AG04449 (cell line): ENCODE data around the gene RNF215.

ENCODE experiments used
- CTCF ChIA-PET: fragments of 350-600 bp; formaldehyde crosslinking; extraction: SDS; loops from one replicate; lab custom pipeline; 2021; ENCODE audit warnings: antibody characterized with exemption; lab: Yijun Ruan, JAX
- POLR2A ChIA-PET: fragments of 400-600, 350-600 bp; formaldehyde crosslinking; extraction: SDS; loops from one replicate; lab custom pipeline; 2020; ENCODE audit warnings: antibody characterized with exemption, inconsistent platforms; lab: Yijun Ruan, JAX
- DNase-seq: peaks from one replicate; pipeline ENCODE4 v3.0.0-alpha.2; 2010; ENCODE audit warnings: low read depth, low spot score
- H3K4me3 ChIP-seq: 2 replicates; pipeline ENCODE4 v1.5.1; 2011; ENCODE audit warnings: low read depth, mild to moderate bottlenecking, control low read depth, low read length
- CTCF ChIP-seq: IDR thresholded peaks from one replicate; pipeline ENCODE4 v1.5.1; 2011; ENCODE audit warnings: mild to moderate bottlenecking, moderate library complexity, low read length, control low read depth, inconsistent platforms; ENCODE audit not compliant: insufficient read depth; ENCODE audit errors: missing control alignments

The RNF215 gene

DNA sequence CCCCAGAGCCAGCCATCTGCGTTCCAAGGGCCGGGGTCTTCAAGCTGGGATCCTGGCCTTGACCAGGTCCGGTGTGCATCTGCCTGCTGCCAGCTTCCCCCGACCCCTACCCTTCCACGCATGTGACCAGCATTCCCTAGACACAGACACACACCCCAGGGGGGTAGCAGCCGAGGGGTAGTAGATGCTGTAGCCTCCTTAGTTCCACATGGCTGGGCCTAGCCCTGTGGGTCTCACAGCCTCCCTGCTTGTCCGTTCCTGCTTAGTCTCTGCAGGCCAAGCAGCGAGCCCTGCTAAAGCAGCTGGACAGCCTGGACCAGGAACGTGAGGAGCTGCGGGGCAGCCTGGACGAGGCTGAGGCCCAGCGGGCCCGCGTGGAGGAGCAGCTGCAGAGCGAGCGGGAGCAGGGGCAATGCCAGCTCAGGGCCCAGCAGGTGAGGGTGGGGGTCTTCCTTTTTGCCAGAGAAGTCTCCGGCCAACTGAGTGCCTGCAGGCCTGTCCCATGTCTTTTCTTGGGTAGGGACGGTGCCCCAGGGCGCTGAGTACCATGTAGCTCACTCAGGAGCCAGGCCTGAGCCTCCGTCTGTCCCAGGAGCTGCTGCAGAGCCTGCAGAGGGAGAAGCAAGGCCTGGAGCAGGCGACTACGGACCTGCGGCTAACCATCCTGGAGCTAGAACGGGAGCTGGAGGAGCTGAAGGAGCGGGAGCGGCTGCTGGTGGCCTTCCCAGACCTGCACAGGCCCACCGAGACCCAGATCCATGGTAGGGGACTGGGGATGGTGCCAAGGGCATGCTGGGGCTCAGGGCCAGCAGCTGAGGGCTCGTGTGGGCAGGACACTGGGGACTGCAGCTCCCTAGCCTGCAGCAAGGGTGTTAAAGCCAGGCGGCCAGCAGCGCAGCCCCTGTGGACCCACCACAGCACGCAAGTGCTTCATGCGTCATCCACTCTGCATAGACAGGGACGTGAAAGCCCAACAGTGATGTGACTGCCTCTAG, 13.6 kb downstream of the RNF215 start:
- ChIA-PET CTCF (interaction anchor here (1.0 to 2.7 kb wide), 6 partner anchors 11 to 110 kb away, joined by 3 to 11 read pairs (median 4); no protein-coding TSS in a partner anchor), POLR2A (interaction anchor here (1.4 kb wide), 1 partner anchor 9 kb away, joined by 5 read pairs; no protein-coding TSS in a partner anchor)
- H3K4me3 ChIP-seq: no peak overlapping the region
- DNase-seq: no peak
- no peak for TF ChIP-seq CTCF

GRCh38 chr22:30372915-30373314, 14.3 kb downstream of the RNF215 start:
- POLR2A ChIA-PET: no interaction called here
- no peak overlapping the region for H3K4me3 ChIP-seq
- CTCF ChIA-PET: interaction anchor here (1.1 to 1.5 kb wide), 4 partner anchors 12 to 87 kb away, joined by 3 to 6 read pairs (median 4); no protein-coding TSS in a partner anchor
- DNase-seq: no peak
- no peak for TF ChIP-seq CTCF

- ChIA-PET POLR2A (no interaction called here), CTCF (interaction anchor here (1.0 to 1.4 kb wide), 2 partner anchors 22 to 86 kb away, joined by 3 to 4 read pairs; no protein-coding TSS in a partner anchor)
- no peak for TF ChIP-seq CTCF
- H3K4me3 ChIP-seq: no peak overlapping the region
- DNase-seq: no peak
Measured at GRCh38 chr22:30371981-30372380, 15.2 kb downstream of the RNF215 start.

- no peak for DNase-seq
- no peak overlapping the region for H3K4me3 ChIP-seq
- ChIA-PET CTCF (interaction anchor here (1.0 kb wide), 2 partner anchors 16 to 23 kb away, joined by 3 to 4 read pairs; partner anchors contain the start of gene RNF215), POLR2A (no interaction called here)
- no peak for TF ChIP-seq CTCF
Measured at GRCh38 chr22:30371321-30371720, 15.9 kb downstream of the RNF215 start.

DNA sequence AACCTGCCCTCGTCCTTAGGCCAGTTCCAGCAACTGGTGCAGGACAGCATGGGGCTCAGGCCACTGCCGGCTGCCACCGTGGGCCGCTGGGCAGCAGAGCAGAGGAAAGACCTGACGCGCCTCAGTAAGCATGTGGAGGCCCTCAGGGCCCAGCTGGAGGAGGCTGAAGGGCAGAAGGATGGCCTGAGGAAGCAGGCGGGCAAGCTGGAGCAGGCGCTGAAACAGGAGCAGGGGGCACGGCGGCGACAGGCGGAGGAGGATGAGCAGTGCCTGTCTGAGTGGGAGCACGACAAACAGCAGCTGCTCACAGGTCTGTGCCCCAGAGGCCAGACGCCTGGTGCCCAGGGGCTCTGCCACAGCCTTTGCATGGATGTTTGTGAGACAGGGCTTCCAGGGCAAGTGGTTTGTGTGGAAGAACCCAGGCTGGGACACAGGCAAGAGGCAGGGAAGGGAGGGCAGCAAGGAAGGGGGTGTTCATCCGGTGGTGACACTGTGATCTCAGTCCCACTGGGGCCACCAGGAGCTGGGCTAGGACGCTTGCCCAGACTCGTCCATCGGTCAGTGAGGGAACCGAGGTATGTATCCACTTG, 16.5 kb downstream of the RNF215 start:
- ChIA-PET POLR2A (interaction anchor here (1.2 kb wide), 1 partner anchor 61 kb away, joined by 3 read pairs; no protein-coding TSS in a partner anchor), CTCF (interaction anchor here (1.0 kb wide), 2 partner anchors 17 to 23 kb away, joined by 3 to 4 read pairs; partner anchors contain the start of gene RNF215)
- no peak for DNase-seq
- no peak for TF ChIP-seq CTCF
- no peak overlapping the region for H3K4me3 ChIP-seq

- DNase-seq: no peak
- ChIA-PET POLR2A (interaction anchor here (1.1 kb wide), 1 partner anchor 29 kb away, joined by 4 read pairs; the partner anchor contains the start of gene SEC14L2), CTCF (interaction anchor here (1.5 to 3.6 kb wide), 3 partner anchors 18 to 260 kb away, joined by 4 to 22 read pairs (median 18); partner anchors contain the start of gene RNF215)
- H3K4me3 ChIP-seq: no peak overlapping the region
- no peak for TF ChIP-seq CTCF
Measured at GRCh38 chr22:30368420-30368819, 18.8 kb downstream of the RNF215 start.
